GM12872 (cell line): ENCODE measurements around the gene SSU72.

Source experiments
- TF ChIP-seq, protein P1 (sequence below): IDR thresholded peaks from 3 replicates; pipeline ENCODE4 v1.5.1; 2011; ENCODE audit warnings: low read depth, mild to moderate bottlenecking, low read length, moderate library complexity; ENCODE audit not compliant: insufficient read depth

Gene SSU72

GRCh38 chr1:1559066-1559465 lies 15.6 kb downstream of the SSU72 start:
- TF ChIP-seq, protein P1, sequence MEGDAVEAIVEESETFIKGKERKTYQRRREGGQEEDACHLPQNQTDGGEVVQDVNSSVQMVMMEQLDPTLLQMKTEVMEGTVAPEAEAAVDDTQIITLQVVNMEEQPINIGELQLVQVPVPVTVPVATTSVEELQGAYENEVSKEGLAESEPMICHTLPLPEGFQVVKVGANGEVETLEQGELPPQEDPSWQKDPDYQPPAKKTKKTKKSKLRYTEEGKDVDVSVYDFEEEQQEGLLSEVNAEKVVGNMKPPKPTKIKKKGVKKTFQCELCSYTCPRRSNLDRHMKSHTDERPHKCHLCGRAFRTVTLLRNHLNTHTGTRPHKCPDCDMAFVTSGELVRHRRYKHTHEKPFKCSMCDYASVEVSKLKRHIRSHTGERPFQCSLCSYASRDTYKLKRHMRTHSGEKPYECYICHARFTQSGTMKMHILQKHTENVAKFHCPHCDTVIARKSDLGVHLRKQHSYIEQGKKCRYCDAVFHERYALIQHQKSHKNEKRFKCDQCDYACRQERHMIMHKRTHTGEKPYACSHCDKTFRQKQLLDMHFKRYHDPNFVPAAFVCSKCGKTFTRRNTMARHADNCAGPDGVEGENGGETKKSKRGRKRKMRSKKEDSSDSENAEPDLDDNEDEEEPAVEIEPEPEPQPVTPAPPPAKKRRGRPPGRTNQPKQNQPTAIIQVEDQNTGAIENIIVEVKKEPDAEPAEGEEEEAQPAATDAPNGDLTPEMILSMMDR, result no peak

GRCh38 chr1:1558591-1558990 lies 16.1 kb downstream of the SSU72 start:
- TF ChIP-seq, protein P1, result no peak

DNA sequence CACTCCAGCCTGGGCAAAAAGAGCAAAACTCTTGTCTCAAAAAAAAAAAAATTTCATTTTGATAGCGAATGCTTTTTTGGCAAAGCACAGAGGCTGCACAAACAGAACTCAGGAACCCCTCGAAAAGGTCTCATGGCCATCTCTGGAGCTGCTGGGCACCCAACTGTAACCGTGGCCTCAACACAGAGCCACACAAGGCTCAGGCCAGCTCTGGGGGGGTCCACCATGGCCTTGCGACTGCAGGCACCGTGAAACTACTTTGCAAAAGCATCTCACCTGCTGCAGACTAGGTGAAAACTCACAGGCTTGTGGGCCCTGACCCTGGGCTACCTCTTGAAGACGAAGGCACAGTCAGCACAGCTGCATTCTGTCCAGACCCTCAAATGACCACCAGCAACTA lies 18.2 kb downstream of the SSU72 start:
- TF ChIP-seq, protein P1, result no peak

GRCh38 chr1:1554926-1555915 lies 19.4 kb downstream of the SSU72 start:
- TF ChIP-seq, protein P1, result no peak

DNA sequence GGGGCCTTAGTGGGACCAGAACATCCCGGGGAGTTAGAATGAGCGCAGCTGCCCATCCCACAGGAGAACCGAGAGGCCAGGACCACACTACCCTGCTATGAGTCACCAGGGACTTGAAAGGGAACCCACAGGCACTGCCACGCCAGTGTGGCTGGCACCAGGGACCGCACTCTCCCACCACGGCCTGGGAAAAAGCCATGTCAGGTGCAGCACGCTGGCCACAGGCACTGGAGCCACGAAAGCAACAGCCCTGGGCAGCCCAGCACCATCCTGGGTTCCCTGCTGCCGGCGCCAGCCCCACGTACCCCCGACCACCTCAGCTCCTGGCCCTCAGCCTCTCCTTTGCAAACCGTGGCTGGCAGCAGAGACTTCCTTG lies 20.1 kb downstream of the SSU72 start:
- TF ChIP-seq, protein P1, result no peak

GRCh38 chr1:1553821-1554494 lies 20.7 kb downstream of the SSU72 start:
- TF ChIP-seq, protein P1, result no peak

GRCh38 chr1:1552263-1552639 lies 22.4 kb downstream of the SSU72 start:
- TF ChIP-seq, protein P1, result no peak
